ENCODE results near the gene TGFB2. TPM values are rescaled to one million over a fixed set of nuclear protein-coding genes. Genes with fewer than 3 reads are reported as not detected.
A peak's percentile ranks its signal among the peaks of the same experiment; 100 is the strongest.

TGFB2 gene
- total RNA-seq (2014; rRNA removed; shearing (Covaris generic)) (0.19 and 1.4 TPM in 2 replicates), polyA plus RNA-seq (2016; fragmentation: Nextera tagmentation; extraction: Ambion mirVana) (0.31 and 0.63 TPM in 2 replicates)
- long read RNA-seq, full-length matches to known transcripts, result 2 of 2 reads
- long read RNA-seq, partial matches to known transcripts, result 0 of 2 reads
- long read RNA-seq, other reads (novel, unspliced or antisense), result 0 of 2 reads

GRCh38 chr1:218344814-218345672 is at the start of gene TGFB2:
Gene TGFB2, plus strand, starts transcription at chr1:218345336. Its CDS starts 1,366 bp downstream, at chr1:218346702.
- H3K27me3 ChIP-seq (ENCODE audit: insufficient read depth), result peaks cover 33% of the 10 kb centered on the region
- Mint-ChIP-seq H3K27ac (no peak within 1 kb of the TSS), H3K36me3 (ENCODE audit: low read depth) (peaks cover 3% of the 10 kb centered on the region; the same call in 1 of the 3 replicates), H3K4me1 (peaks cover 24% of the 10 kb centered on the region), H3K27me3 (ENCODE audit: insufficient read depth, low read depth, poor library complexity) (peaks cover 2% of the 10 kb centered on the region), H3K9me3 (no peaks in the 10 kb centered on the region), H3K4me3 (no peak within 1 kb of the TSS)
- peak within 1 kb of the TSS; percentile 91 for H2AFZ ChIP-seq
- H4K20me1 ChIP-seq (replicated peaks; ENCODE audit: insufficient read depth), result no peaks in the 10 kb centered on the region
- TF ChIP-seq CTCF (conservative IDR thresholded peaks at IDR 0.05; ENCODE audit: low read depth in 2 of 2) (peak; percentile 15 to 29; a peak in 3 of 4 replicates), ZNF462 (CRISPR knock-in tag; IDR thresholded peaks at IDR 0.05) (no peak), EZH2 (IDR thresholded peaks at IDR 0.05; ENCODE audit: low read depth, unreplicated experiment) (no peak), ETS1 (IDR thresholded peaks at IDR 0.05) (no peak), JUNB (IDR thresholded peaks at IDR 0.05; ENCODE audit: unreplicated experiment) (no peak), NANOG (IDR thresholded peaks at IDR 0.05; ENCODE audit: borderline replicate concordance) (no peak), POLR2AphosphoS5 (IDR thresholded peaks at IDR 0.05; ENCODE audit: low read depth) (no peak), ZNF331 (CRISPR knock-in tag; IDR thresholded peaks at IDR 0.05; ENCODE audit: low read depth) (no peak)
- H3K9me2 ChIP-seq (ENCODE audit: insufficient read depth), result no peaks in the 10 kb centered on the region
- H3K36me3 ChIP-seq (ENCODE audit: insufficient read depth), result no peaks in the 10 kb centered on the region
- ATAC-seq, result peak; percentile 51
- peak; percentile 69 for DNase-seq (ENCODE audit: low spot score)
- H3K4me1 ChIP-seq (ENCODE audit: insufficient read depth), result peaks cover 14% of the 10 kb centered on the region
- H3K79me2 ChIP-seq (replicated peaks; ENCODE audit: insufficient read depth), result no peaks in the 10 kb centered on the region
- H3K4me3 ChIP-seq, result peak within 1 kb of the TSS; percentile 85
- H3K27ac ChIP-seq (ENCODE audit: low read depth), result no peak within 1 kb of the TSS
- peaks cover 4% of the 10 kb centered on the region; the same call in 1 of the 2 replicates for H3F3A ChIP-seq (replicated peaks; ENCODE audit: low read depth)
- H3K4me2 ChIP-seq, result peak within 1 kb of the TSS; percentile 100

Measured in GM23338 (cell line).